Suppressor macrophage treated with lipopolysaccharide for 4 hours (primary cell): ENCODE results near the gene ATP5F1C.

Experiments
- DNase-seq: peaks from one replicate; pipeline ENCODE4 v3.0.0-alpha.2; 2020

The ATP5F1C gene

GRCh38 chr10:7853226-7853842, 65.4 kb downstream of the ATP5F1C start:
- DNase-seq: peak; percentile 50

- DNase-seq: no peak
These were observed 65.9 kb downstream of the ATP5F1C start for GRCh38 chr10:7853890-7854289.

- DNase-seq: no peak
These were observed 67.2 kb downstream of the ATP5F1C start for GRCh38 chr10:7855205-7855604.

GRCh38 chr10:7856678-7857077, 68.7 kb downstream of the ATP5F1C start:
- no peak for DNase-seq

- no peak for DNase-seq
These were observed 69.3 kb downstream of the ATP5F1C start for GRCh38 chr10:7857262-7857661.
